Renal cortex interstitium (tissue), 15 donors: Measurements from ENCODE around the gene TAF1A. TPM values are rescaled to one million over a fixed set of nuclear protein-coding genes. Genes with fewer than 3 reads are reported as not detected.

Experiments
- DNase-seq, 11 donors: peaks; one replicate each; pipeline ENCODE4 v3.0.0-alpha.2; 2013; ENCODE audit warnings: low read depth in 9 of 11, low spot score in 4 of 11; ENCODE audit errors: extremely low read depth in 1 of 11
- long read RNA-seq, 16 experiments: transcript quantifications; one replicate each; lab custom pipeline, GENCODE V29; 2026
- polyA plus RNA-seq, 3 donors: library from polyadenylated mRNA; unstranded; fragments of 120-200 nt; gene quantifications; one replicate each; pipeline ENCODE4 v1.2.1, GENCODE V29; 2013; ENCODE audit not compliant: insufficient read length in 3 of 3

Gene TAF1A
- polyA plus RNA-seq: 10 to 100 TPM; 14.4 to 17.6 (median 16.7) TPM
- long read RNA-seq, donor 1: 0 reads
- long read RNA-seq, donor 2: 0 reads
- long read RNA-seq, donor 3, partial matches to known transcripts: 0 of 3 reads
- long read RNA-seq, donor 3, other reads (novel, unspliced or antisense): 0 of 3 reads
- long read RNA-seq, donor 4: 0 reads
- long read RNA-seq, donor 5: 0 reads
- long read RNA-seq, donor 6, partial matches to known transcripts: 0 of 1 reads
- long read RNA-seq, donor 6, other reads (novel, unspliced or antisense): 0 of 1 reads
- long read RNA-seq, donor 7, partial matches to known transcripts: 0 of 4 reads
- long read RNA-seq, donor 7, other reads (novel, unspliced or antisense): 0 of 4 reads
- long read RNA-seq, donor 8, partial matches to known transcripts: 0 of 5 reads
- long read RNA-seq, donor 8, other reads (novel, unspliced or antisense): 0 of 5 reads
- long read RNA-seq, donor 9: 0 reads
- long read RNA-seq, donor 10, partial matches to known transcripts: 0 of 2 reads
- long read RNA-seq, donor 10, other reads (novel, unspliced or antisense): 0 of 2 reads
- long read RNA-seq, donor 11, partial matches to known transcripts: 0 of 3 reads
- long read RNA-seq, donor 11, other reads (novel, unspliced or antisense): 0 of 3 reads
- long read RNA-seq, donor 12: 0 reads
- long read RNA-seq, donor 13, partial matches to known transcripts: 0 of 1 reads
- long read RNA-seq, donor 13, other reads (novel, unspliced or antisense): 0 of 1 reads
- long read RNA-seq, donor 14, partial matches to known transcripts: 0 of 1 reads
- long read RNA-seq, donor 14, other reads (novel, unspliced or antisense): 0 of 1 reads
- long read RNA-seq, donor 15, partial matches to known transcripts: 0 of 1 reads
- long read RNA-seq, donor 15, other reads (novel, unspliced or antisense): 0 of 1 reads
- long read RNA-seq, donor 16, transcript TAF1A-202 (11 exons, 1,894 nt): major isoform, 6 of 7 reads
- long read RNA-seq, donor 16, partial matches to known transcripts: 0 of 7 reads
- long read RNA-seq, donor 16, other reads (novel, unspliced or antisense): 0 of 7 reads

- peak; percentile 71 to 87 (median 80) for DNase-seq
These were observed at the start of gene TAF1A for GRCh38 chr1:222589462-222590302. Gene TAF1A, minus strand, starts transcription at chr1:222589933.

GRCh38 chr1:222634180-222635013 lies 44.7 kb upstream of the TAF1A start:
- DNase-seq: peak; percentile 68 to 90 (median 80)

- no peak for DNase-seq
These were observed 43.0 kb upstream of the TAF1A start for GRCh38 chr1:222632749-222633148.

GRCh38 chr1:222631611-222632208 lies 42.0 kb upstream of the TAF1A start:
- DNase-seq: no peak

- no peak for DNase-seq
These were observed 40.3 kb upstream of the TAF1A start for GRCh38 chr1:222629921-222630535.

- no peak for DNase-seq
These were observed 37.5 kb upstream of the TAF1A start for GRCh38 chr1:222627232-222627631.

- DNase-seq: no peak
These were observed 34.5 kb upstream of the TAF1A start for GRCh38 chr1:222624214-222624613.

GRCh38 chr1:222623458-222623857 lies 33.7 kb upstream of the TAF1A start:
- DNase-seq: no peak

GRCh38 chr1:222622765-222623164 lies 33.0 kb upstream of the TAF1A start:
- no peak for DNase-seq

- no peak for DNase-seq
These were observed 30.8 kb upstream of the TAF1A start for GRCh38 chr1:222620566-222620965.

- peak in 3 of 11 donors; percentile 7 to 12 (median 11) for DNase-seq
These were observed 29.3 kb upstream of the TAF1A start for GRCh38 chr1:222618880-222619596.

GRCh38 chr1:222618001-222618879 lies 28.5 kb upstream of the TAF1A start, which contains the start of gene MIA3:
Gene MIA3, plus strand, starts transcription at chr1:222618097. Its CDS starts 14 bp downstream, at chr1:222618111.
- peak in 8 of 11 donors; percentile 3 to 67 (median 50) for DNase-seq

GRCh38 chr1:222617367-222617951 lies 27.7 kb upstream of the TAF1A start:
- peak; percentile 56 to 88 (median 79) for DNase-seq

GRCh38 chr1:222616525-222616924 lies 26.8 kb upstream of the TAF1A start:
- peak in 6 of 11 donors; percentile 4 to 29 (median 10) for DNase-seq

GRCh38 chr1:222613627-222614026 lies 23.9 kb upstream of the TAF1A start:
- no peak for DNase-seq
